NCI-H748 treated with DMSO at 0.1 percent for 48 hours (cell line): Measurements from ENCODE around the gene IRF8.
"Not testable (repeated sequence)": the region's sequence is repeated elsewhere in the genome, so short reads cannot be mapped to it uniquely, and the experiment has no call there.

Source experiments
- DNase-seq: peaks from one replicate; lab custom pipeline; 2025; lab: John Stamatoyannopoulos, UW

The IRF8 gene

GRCh38 chr16:85935391-85935973, 36.5 kb downstream of the IRF8 start:
- DNase-seq = no peak

GRCh38 chr16:85935974-85936760, 37.2 kb downstream of the IRF8 start:
- no peak for DNase-seq

- DNase-seq = no peak
Measured at GRCh38 chr16:85936816-85937215, 37.9 kb downstream of the IRF8 start.

DNA sequence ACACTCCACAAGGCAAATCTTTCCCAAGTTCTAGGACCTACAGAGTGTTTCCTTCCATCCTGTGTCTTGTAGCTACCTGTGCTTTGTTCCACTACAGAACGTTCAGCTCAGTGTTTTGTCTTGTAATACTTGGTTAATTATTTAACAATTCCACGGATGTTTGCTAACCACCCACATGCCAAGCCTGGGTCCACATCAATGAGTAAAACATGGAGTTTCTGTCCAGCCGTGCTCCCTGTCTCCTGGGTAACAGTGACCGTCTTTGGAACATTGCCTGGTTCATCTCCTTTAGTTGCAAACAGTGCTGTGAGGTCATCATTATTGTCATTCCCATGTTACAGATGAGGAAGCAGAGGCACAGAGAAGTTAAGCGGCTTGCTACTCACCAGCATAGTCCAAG, 41.3 kb downstream of the IRF8 start:
- DNase-seq = no peak

DNA sequence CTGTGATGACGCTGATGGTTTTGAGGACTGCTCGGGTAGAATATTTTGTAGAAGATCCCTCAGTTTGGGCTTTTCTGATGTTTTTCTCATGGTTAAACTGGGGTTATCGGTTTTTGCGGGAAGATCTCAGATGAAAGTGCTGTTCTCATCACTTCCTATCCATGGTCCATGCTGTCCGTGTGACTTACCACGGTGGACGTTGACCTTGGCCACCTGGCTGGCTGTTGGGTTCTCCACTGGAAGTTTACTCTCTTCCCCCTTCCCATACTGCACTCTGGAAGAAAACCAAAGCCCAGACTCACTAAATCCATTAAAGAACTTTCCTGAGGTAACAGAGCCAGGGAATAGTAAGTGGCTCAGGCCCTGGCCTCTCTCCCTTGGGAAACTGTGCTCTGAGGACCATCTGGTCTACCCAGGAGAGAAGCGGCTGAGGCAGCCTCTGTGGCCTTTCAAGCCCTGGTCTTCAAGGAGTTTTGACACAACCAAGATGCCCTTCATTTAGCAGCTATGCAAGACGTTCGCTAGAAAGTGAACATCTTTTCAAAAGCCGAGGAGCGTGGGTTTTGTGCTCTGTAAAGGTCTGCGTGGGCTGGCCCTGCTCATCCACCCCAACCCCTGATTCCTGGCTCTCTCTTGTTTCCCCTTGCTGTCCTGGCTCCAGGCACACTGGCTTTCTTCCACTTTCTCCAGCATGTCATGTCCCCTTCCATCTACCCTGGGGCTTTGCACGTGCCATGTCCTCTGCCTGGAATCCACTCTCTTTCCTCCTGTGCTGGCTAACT, 43.1 kb downstream of the IRF8 start:
- no peak for DNase-seq

DNA sequence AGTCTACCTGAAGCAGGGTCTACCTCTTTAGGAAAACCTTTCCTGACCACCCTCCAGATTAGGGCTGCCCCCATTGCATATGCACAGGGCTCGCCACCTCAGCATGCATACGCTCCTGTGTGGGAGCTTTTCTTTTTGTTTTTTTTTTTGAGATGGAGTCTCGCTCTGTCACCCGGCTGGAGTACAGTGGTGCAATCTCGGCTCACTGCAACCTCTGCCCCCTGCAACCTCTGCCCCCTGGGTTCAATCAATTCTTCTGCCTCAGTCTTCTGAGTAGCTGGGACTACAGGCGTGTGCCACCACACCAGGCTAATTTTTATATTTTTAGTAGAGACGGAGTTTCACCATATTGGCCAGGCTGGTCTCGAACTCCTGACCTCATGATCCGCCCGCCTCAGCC, 43.7 kb downstream of the IRF8 start:
- DNase-seq = not testable (repeated sequence)

DNA sequence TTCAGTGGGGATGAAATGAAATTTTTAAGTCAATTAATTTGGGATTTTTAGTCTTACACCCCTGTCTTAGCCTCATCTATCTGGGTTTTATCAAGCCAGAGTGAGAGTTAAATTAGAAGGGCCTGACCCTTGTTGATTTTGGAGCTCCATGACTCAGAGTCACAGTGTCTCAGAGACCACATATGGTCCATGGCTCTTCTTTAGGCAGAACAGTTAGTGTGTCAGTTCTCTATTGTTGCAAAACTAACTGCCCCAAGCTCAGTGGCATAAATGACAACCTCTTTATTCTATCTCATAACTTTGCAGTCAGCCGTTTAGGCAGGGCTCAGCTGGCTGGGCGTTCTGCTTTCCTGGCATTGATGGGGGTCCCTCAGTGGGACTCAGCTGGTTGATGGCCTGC, 44.7 kb downstream of the IRF8 start:
- DNase-seq = no peak

DNA sequence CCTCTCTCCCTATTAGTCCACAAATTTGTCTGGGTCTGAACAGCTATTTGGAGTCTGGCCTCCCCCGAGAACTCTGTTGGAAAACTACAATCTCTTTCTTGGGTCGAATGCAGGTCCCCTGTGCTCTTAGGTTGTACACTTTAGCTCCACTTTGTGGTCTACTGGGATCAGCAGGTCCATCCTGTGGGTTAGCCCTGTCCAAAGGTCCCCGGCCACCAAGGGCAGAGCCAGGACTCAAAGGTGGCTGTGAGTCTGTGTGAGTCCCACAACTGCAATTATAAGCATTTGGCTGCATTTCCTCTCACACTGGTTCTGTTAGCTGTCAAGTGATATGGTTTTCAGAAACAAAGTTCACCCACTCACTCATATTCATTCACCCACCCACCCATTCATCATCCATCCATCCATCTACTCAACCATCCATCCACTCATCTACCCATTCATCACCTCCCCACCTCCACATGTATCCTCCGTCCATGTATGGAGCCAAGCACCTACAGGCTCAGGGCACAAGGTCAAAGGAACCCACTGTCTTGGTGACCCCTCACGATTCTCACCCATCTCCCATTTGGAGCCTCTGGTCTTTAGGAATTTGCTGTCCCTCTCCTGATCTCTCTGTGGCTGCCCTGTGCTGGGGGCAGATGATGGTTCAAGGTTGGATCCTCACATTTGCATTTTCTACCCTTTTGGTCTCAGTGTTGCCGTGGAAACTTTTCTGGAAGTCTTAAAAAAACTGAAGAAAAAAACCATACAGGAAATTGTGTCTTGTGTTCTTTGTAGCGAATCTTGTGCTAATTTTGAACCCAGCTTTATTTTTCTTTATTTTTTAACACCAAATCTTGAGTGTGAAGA, 45.8 kb downstream of the IRF8 start:
- DNase-seq = no peak

GRCh38 chr16:85945424-85945751, 46.4 kb downstream of the IRF8 start:
- DNase-seq = no peak

- no peak for DNase-seq
Measured at GRCh38 chr16:85946541-85947124, 47.7 kb downstream of the IRF8 start.

DNA sequence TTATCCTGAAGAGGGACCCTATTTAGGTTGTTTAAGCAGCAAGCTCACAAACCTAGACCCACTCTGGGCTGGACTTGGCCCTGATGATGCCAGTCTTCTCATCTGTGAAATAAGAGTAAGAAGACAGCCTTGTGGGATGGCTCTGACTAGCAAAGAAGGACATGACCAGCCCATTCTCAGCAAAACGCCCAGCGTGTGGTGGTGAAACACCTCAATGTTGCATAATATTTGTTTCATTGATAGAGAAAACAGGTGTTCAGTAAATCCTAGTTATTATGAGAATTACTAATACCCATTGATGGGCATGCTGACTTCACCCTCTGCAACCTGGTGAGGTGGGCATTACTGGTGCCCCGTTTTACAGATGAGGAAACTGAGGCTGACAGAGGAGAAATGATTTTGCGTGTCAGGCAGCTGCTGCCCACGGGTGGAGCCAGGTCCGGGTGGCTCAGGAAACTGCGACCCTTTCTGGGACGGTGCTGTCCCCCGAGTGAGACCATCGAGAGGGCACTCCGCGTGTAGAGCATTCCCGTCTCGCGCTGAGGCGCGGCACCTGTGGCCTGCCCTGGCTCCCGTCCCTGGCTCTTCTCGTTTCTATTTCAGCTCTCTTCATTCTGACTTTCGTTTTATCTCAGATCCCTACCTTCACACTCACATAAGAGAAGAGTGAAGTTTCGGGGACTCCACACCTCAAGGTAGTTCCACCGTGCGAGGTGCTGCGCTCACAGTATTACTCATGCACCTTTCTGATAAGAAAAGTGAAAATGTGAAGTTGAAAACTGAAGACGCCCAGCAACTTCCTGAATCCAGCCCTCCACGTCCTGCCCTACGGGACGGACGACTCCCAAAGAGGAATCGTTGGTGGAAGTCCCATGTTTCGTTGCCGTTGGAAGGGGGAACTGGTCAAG, 48.5 kb downstream of the IRF8 start:
- DNase-seq = no peak

DNA sequence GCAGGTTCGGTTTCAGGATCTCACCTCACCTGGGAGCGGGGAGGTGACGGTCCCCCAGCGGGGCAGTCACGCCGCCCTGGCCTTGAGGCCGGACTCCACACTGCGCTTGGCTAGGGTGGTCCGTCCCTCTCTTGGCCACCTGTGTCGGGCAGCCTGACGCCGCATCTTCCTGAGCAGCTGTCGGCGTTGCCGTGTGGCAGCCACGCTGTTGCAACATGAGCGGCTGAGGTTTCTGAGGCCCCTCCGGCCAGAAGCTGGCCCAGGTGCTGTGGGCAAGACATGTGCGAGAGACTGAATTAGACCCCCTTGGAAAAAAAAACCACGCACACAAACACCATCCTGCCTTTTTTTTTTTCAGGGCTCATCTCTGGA, 49.2 kb downstream of the IRF8 start:
- no peak for DNase-seq

- DNase-seq = no peak
Measured at GRCh38 chr16:85948616-85949265, 49.8 kb downstream of the IRF8 start.

DNA sequence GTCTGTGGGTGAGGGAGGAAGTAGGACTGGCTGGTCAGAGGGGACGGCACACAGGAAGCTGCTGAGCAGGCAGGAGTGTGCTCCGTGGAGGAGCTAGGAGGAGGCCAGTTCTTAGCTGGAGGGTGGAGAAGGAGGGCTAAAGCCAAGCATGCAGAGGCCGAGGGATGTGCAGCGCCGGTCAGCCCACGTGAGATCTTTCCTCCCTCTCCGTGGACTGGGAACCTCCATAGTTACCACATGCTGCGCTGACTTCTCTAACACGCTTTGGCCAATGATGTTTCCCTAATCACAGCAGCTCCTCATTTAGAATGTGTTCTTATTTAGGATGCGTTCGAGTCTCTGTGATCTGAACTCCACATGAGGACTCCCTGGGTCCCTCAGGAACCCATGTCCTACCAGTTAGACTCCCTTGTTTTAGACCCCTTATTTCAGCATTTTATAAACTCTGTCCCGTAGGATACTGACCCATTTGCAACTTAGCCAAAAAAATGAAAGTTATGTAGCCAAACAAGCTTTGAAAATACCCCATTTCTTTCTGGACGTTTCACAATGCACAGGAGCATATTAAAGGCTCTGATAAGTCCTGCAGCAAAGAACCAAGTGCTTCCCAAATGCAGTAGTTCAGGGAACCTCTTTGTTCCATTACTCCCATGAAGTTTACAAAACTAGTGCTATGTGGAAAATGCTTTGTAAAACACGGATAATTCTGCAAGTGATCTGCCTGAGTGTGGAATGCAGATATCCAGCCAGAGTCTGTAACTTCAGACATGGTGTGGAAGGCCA, 51.4 kb downstream of the IRF8 start:
- no peak for DNase-seq

DNA sequence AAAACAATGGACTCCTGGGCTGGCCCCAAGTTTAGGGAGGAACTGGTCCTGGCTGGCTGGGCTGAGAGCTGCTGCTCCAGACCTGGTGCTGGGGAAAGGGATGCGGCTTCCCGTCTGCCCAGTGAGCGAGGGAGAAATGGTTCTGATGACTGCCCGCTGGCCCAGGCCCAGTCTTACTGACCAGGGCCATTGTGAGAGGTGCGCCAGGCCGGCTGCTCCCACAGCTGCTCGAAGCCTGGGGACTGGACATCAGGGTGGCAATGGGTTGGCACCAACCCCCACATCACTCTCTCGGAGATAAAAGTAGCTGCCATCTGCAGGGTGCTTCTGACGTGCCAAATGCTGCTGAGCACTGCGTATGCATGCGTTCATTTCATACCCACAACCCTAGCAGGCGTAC, 53.2 kb downstream of the IRF8 start:
- no peak for DNase-seq

GRCh38 chr16:85952811-85953210, 53.8 kb downstream of the IRF8 start:
- DNase-seq = no peak

GRCh38 chr16:85954927-85955519, 56.1 kb downstream of the IRF8 start:
- no peak for DNase-seq

DNA sequence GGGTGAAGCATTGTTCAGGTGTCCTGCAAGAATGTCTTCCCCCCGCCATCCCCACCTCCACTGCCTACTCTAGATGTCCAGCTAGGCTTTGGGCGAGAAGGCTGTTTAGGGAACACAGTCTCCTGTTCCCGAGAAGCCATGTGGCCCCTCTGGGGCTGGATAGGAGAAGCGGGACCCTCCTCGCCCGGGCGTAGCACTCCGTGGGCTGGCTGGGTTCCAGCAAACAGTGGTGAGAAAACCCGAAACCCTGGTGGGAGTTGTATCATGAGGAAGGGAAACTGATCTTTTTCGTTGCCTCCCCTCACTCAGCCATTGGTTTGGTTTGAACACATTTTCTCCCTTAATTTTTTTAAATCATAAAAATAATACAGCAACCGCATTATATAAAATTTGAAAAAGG, 56.6 kb downstream of the IRF8 start:
- DNase-seq = no peak

- DNase-seq = no peak
Measured at GRCh38 chr16:85956426-85956825, 57.5 kb downstream of the IRF8 start.
